ENCODE measurements around the gene FBXW4. TPM values are rescaled to one million over a fixed set of nuclear protein-coding genes. Genes with fewer than 3 reads are reported as not detected.

Gene FBXW4
- polyA plus RNA-seq, 1 donor (not counting 4 experiments of a cell fraction or from before 2014, with no cell fraction given) = 22.3 TPM

GRCh38 chr10:101716891-101717659 is 22.1 kb upstream of the FBXW4 start:
- Histone ChIP-seq H3K27me3 (ENCODE audit: control insufficient read depth, extremely low read depth, insufficient read depth, low read length) (no peaks in the 10 kb centered on the region), H3K9me1 (ENCODE audit: control insufficient read depth, extremely low read depth, insufficient read depth, low read length) (no peaks in the 10 kb centered on the region), H2AFZ (ENCODE audit: control insufficient read depth, low read length) (peak overlapping the region; percentile 43), H3K27ac (ENCODE audit: control insufficient read depth, insufficient read depth, low read length) (no peak overlapping the region), H3K4me3 (ENCODE audit: control insufficient read depth in 2 of 3, extremely low read depth in 1 of 3, insufficient read depth in 2 of 3, low read depth in 1 of 3, low read length in 3 of 3) (no peak overlapping the region), H3K9ac (ENCODE audit: control insufficient read depth, extremely low read depth, insufficient read depth, low read length) (no peak overlapping the region), H3K4me2 (ENCODE audit: control insufficient read depth, extremely low read depth, insufficient read depth, low read depth, low read length) (no peak overlapping the region), H4K20me1 (ENCODE audit: control insufficient read depth, extremely low read depth, insufficient read depth, low read length) (no peaks in the 10 kb centered on the region), H3K4me1 (ENCODE audit: control insufficient read depth, extremely low read depth, insufficient read depth, low read length) (peaks cover 3% of the 10 kb centered on the region), H3K9me3 (ENCODE audit: control insufficient read depth, low read depth, low read length) (no peaks in the 10 kb centered on the region), H3K36me3 (ENCODE audit: control insufficient read depth in 2 of 2, extremely low read depth in 1 of 2, insufficient read depth in 2 of 2, low read length in 2 of 2) (no peaks in the 10 kb centered on the region), H3K79me2 (ENCODE audit: control insufficient read depth, insufficient read depth, low read length) (no peaks in the 10 kb centered on the region)
- FAIRE-seq (no peak), DNase-seq (ENCODE audit: low read depth, low spot score) (no peak)
- dilution Hi-C loops (cut with MboI; ENCODE audit: extremely low pct_ligation_motif_present, low sequenced_read_pairs) = no loop called here
- TF ChIP-seq CTCF (optimal IDR thresholded peaks at IDR 0.05 in 1 of 3, IDR thresholded peaks at IDR 0.05 in 1 of 3, conservative IDR thresholded peaks at IDR 0.05 in 1 of 3; ENCODE audit: extremely low read depth in 1 of 3, insufficient read depth in 2 of 3, low read length in 3 of 3) (no peak), EZH2 (IDR thresholded peaks at IDR 0.05; ENCODE audit: low read length) (no peak)

- H3K36me3 ChIP-seq (ENCODE audit: control insufficient read depth in 2 of 2, extremely low read depth in 1 of 2, insufficient read depth in 2 of 2, low read length in 2 of 2) = no peaks in the 10 kb centered on the region
- H4K20me1 ChIP-seq (ENCODE audit: control insufficient read depth, extremely low read depth, insufficient read depth, low read length) = no peaks in the 10 kb centered on the region
- peaks cover 12% of the 10 kb centered on the region for H3K27me3 ChIP-seq (ENCODE audit: control insufficient read depth, extremely low read depth, insufficient read depth, low read length)
- FAIRE-seq (no peak), DNase-seq (ENCODE audit: low read depth, low spot score) (no peak)
- H3K4me1 ChIP-seq (ENCODE audit: control insufficient read depth, extremely low read depth, insufficient read depth, low read length) = peaks cover 3% of the 10 kb centered on the region
- TF ChIP-seq CTCF (optimal IDR thresholded peaks at IDR 0.05 in 1 of 3, IDR thresholded peaks at IDR 0.05 in 1 of 3, conservative IDR thresholded peaks at IDR 0.05 in 1 of 3; ENCODE audit: extremely low read depth in 1 of 3, insufficient read depth in 2 of 3, low read length in 3 of 3) = no peak
- no peak for TF ChIP-seq EZH2 (IDR thresholded peaks at IDR 0.05; ENCODE audit: low read length)
- H3K79me2 ChIP-seq (ENCODE audit: control insufficient read depth, insufficient read depth, low read length) = no peaks in the 10 kb centered on the region
- no peak overlapping the region for H3K9ac ChIP-seq (ENCODE audit: control insufficient read depth, extremely low read depth, insufficient read depth, low read length)
- H2AFZ ChIP-seq (ENCODE audit: control insufficient read depth, low read length) = no peak overlapping the region
- H3K4me3 ChIP-seq (ENCODE audit: control insufficient read depth in 2 of 3, extremely low read depth in 1 of 3, insufficient read depth in 2 of 3, low read depth in 1 of 3, low read length in 3 of 3) = no peak overlapping the region
- no peak overlapping the region for H3K27ac ChIP-seq (ENCODE audit: control insufficient read depth, insufficient read depth, low read length)
- H3K9me1 ChIP-seq (ENCODE audit: control insufficient read depth, extremely low read depth, insufficient read depth, low read length) = no peaks in the 10 kb centered on the region
- no peaks in the 10 kb centered on the region for H3K9me3 ChIP-seq (ENCODE audit: control insufficient read depth, low read depth, low read length)
- no peak overlapping the region for H3K4me2 ChIP-seq (ENCODE audit: control insufficient read depth, extremely low read depth, insufficient read depth, low read depth, low read length)
- dilution Hi-C loops (cut with MboI; ENCODE audit: extremely low pct_ligation_motif_present, low sequenced_read_pairs) = no loop called here
Measured at GRCh38 chr10:101712997-101713396, 18.0 kb upstream of the FBXW4 start.
